ENCODE measurements around the gene STAM. TPM values are rescaled to one million over a fixed set of nuclear protein-coding genes. Genes with fewer than 3 reads are reported as not detected.

The STAM gene
- 26.1 TPM for total RNA-seq
- polyA plus RNA-seq (ENCODE audit: insufficient read depth, low read depth, low replicate concordance) = 10.3 TPM
- long read RNA-seq, donor 1, partial matches to known transcripts = 11 of 14 reads
- long read RNA-seq, donor 1, other reads (novel, unspliced or antisense) = 0 of 14 reads
- long read RNA-seq, donor 2, transcript STAM-202 (14 exons, 2,972 nt) = major isoform, 5 of 5 reads
- long read RNA-seq, donor 2, partial matches to known transcripts = 0 of 5 reads
- long read RNA-seq, donor 2, other reads (novel, unspliced or antisense) = 0 of 5 reads
- long read RNA-seq, donor 3, partial matches to known transcripts = 5 of 9 reads
- long read RNA-seq, donor 3, other reads (novel, unspliced or antisense) = 0 of 9 reads
- long read RNA-seq, donor 4, transcript STAM-202 (14 exons, 2,972 nt) = major isoform, 6 of 6 reads
- long read RNA-seq, donor 4, partial matches to known transcripts = 0 of 6 reads
- long read RNA-seq, donor 4, other reads (novel, unspliced or antisense) = 0 of 6 reads
- long read RNA-seq, donor 5 = 0 reads
- long read RNA-seq, donor 6, partial matches to known transcripts = 0 of 2 reads
- long read RNA-seq, donor 6, other reads (novel, unspliced or antisense) = 0 of 2 reads
- long read RNA-seq, donor 7, transcript STAM-202 (14 exons, 2,972 nt) = major isoform, 5 of 13 reads
- long read RNA-seq, donor 7, partial matches to known transcripts = 3 of 13 reads
- long read RNA-seq, donor 7, other reads (novel, unspliced or antisense) = 5 of 13 reads
- long read RNA-seq, donor 8, partial matches to known transcripts = 0 of 3 reads
- long read RNA-seq, donor 8, other reads (novel, unspliced or antisense) = 0 of 3 reads
- long read RNA-seq, donor 9 = 0 reads
- long read RNA-seq, donor 10, partial matches to known transcripts = 0 of 1 reads
- long read RNA-seq, donor 10, other reads (novel, unspliced or antisense) = 0 of 1 reads

GRCh38 chr10:17643755-17644484 is at the start of gene STAM:
STAM (plus strand) TSS chr10:17644151; CDS start chr10:17644340, 189 bp downstream.
- intact Hi-C loops (cut with DNase I) = no loop called here
- DNase-seq (peak; percentile 94 to 98 (median 95)), FAIRE-seq (no peak)
- Histone ChIP-seq H3K9me3 (ENCODE audit: control insufficient read depth in 2 of 3, insufficient read depth in 1 of 3, low read length in 3 of 3) (peaks cover 0 to 4% (median 0%) of the 10 kb centered on the region in 3 donors), H3K27ac (ENCODE audit: low read depth in 2 of 2, low read length in 2 of 2) (peak within 1 kb of the TSS; percentile 92 to 95), H3K36me3 (ENCODE audit: control insufficient read depth in 2 of 3, insufficient read depth in 3 of 3, low read length in 3 of 3) (no peaks in the 10 kb centered on the region), H3K4me1 (ENCODE audit: control insufficient read depth in 2 of 3, insufficient read depth in 2 of 3, low read depth in 1 of 3, low read length in 3 of 3) (peaks cover 0 to 9% (median 4%) of the 10 kb centered on the region in 3 donors), H3K27me3 (ENCODE audit: control insufficient read depth, insufficient read depth, low read length) (no peaks in the 10 kb centered on the region), H3K4me3 (ENCODE audit: low read length in 3 of 3) (peak within 1 kb of the TSS; percentile 90 to 100 (median 90)), H3K9ac (ENCODE audit: low read length in 3 of 3) (peak within 1 kb of the TSS; percentile 92 to 99 (median 93))
- no peak for TF ChIP-seq CTCF (IDR thresholded peaks at IDR 0.05; ENCODE audit: borderline replicate concordance, extremely low read depth, insufficient read depth)

GRCh38 chr10:17597386-17597785 is 46.6 kb upstream of the STAM start:
- no peak for TF ChIP-seq CTCF (IDR thresholded peaks at IDR 0.05; ENCODE audit: borderline replicate concordance, extremely low read depth, insufficient read depth)
- no peak for FAIRE-seq
- H3K27ac ChIP-seq (ENCODE audit: low read depth in 2 of 2, low read length in 2 of 2) = no peak overlapping the region
- H3K9ac ChIP-seq (ENCODE audit: low read length in 3 of 3) = no peak overlapping the region
- no peaks in the 10 kb centered on the region for H3K4me1 ChIP-seq (ENCODE audit: control insufficient read depth in 2 of 3, insufficient read depth in 2 of 3, low read depth in 1 of 3, low read length in 3 of 3)
- no peak for DNase-seq
- H3K4me3 ChIP-seq (ENCODE audit: low read length in 3 of 3) = no peak overlapping the region
- H3K9me3 ChIP-seq (ENCODE audit: control insufficient read depth in 2 of 3, insufficient read depth in 1 of 3, low read length in 3 of 3) = no peaks in the 10 kb centered on the region
- H3K27me3 ChIP-seq (ENCODE audit: control insufficient read depth, insufficient read depth, low read length) = no peaks in the 10 kb centered on the region
- H3K36me3 ChIP-seq (ENCODE audit: control insufficient read depth in 2 of 3, insufficient read depth in 3 of 3, low read length in 3 of 3) = no peaks in the 10 kb centered on the region
- intact Hi-C loops (cut with DNase I) = no loop called here

- no peak overlapping the region for H3K4me3 ChIP-seq (ENCODE audit: low read length in 3 of 3)
- no peaks in the 10 kb centered on the region for H3K27me3 ChIP-seq (ENCODE audit: control insufficient read depth, insufficient read depth, low read length)
- no peaks in the 10 kb centered on the region for H3K9me3 ChIP-seq (ENCODE audit: control insufficient read depth in 2 of 3, insufficient read depth in 1 of 3, low read length in 3 of 3)
- H3K4me1 ChIP-seq (ENCODE audit: control insufficient read depth in 2 of 3, insufficient read depth in 2 of 3, low read depth in 1 of 3, low read length in 3 of 3) = no peaks in the 10 kb centered on the region
- TF ChIP-seq CTCF (IDR thresholded peaks at IDR 0.05; ENCODE audit: borderline replicate concordance, extremely low read depth, insufficient read depth) = no peak
- no peak overlapping the region for H3K9ac ChIP-seq (ENCODE audit: low read length in 3 of 3)
- no peak for FAIRE-seq
- DNase-seq = peak in 2 of 5 donors; percentile 25 to 60
- H3K27ac ChIP-seq (ENCODE audit: low read depth in 2 of 2, low read length in 2 of 2) = no peak overlapping the region
- H3K36me3 ChIP-seq (ENCODE audit: control insufficient read depth in 2 of 3, insufficient read depth in 3 of 3, low read length in 3 of 3) = no peaks in the 10 kb centered on the region
- intact Hi-C loops (cut with DNase I) = no loop called here
Measured at GRCh38 chr10:17599089-17599488, 44.9 kb upstream of the STAM start.

All from kidney (tissue), 22 donors.